Measurements from ENCODE around the gene NHERF2.
A peak's percentile ranks its signal among the peaks of the same experiment; 100 is the strongest.

NHERF2 gene

GRCh38 chr16:2042171-2042985 lies 15.7 kb downstream of the NHERF2 start:
- DNase-seq, result no peak

- DNase-seq, result no peak
Measured at GRCh38 chr16:2042986-2043666, 16.4 kb downstream of the NHERF2 start.

DNA sequence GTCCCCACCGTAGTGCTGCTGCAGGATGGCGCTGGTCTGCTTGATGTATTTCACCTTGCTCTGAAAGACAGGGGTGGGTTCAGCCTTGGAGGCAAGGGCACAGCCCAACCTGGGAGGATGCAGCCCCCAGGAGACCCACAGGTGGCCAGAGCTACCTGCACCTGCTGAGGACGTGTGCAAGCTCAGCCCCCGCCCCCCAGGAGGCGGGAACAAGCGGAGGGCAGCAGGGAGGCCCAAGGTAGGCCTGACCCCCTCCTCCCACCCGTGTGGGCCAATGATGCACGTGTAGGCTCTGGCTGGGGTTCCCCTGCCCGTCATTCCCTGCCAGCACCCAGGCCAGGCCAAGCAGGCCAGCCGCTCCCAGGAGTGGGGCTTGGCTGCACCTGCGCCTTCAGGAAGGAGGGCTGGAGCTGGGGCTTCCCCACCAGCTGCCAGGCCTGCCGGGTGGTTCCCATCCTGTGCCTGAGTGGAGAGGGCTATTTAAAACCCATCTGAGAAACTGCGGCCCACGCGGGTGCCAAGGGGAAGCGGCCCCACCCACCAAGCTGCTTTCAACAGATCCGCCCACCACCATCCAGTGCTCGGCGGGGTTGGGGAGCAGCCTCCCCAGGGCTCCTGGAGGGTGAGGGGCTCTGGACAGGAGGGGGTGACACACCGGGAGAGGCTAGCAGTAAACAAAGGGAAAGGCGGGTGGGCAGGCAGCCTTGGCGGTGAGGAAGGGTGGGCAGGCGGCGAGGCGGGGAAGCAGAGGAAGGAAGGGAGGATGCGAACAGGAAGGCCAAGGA lies 17.2 kb downstream of the NHERF2 start:
- DNase-seq, result no peak

- DNase-seq, result no peak
Measured at GRCh38 chr16:2044541-2044940, 17.8 kb downstream of the NHERF2 start.

DNA sequence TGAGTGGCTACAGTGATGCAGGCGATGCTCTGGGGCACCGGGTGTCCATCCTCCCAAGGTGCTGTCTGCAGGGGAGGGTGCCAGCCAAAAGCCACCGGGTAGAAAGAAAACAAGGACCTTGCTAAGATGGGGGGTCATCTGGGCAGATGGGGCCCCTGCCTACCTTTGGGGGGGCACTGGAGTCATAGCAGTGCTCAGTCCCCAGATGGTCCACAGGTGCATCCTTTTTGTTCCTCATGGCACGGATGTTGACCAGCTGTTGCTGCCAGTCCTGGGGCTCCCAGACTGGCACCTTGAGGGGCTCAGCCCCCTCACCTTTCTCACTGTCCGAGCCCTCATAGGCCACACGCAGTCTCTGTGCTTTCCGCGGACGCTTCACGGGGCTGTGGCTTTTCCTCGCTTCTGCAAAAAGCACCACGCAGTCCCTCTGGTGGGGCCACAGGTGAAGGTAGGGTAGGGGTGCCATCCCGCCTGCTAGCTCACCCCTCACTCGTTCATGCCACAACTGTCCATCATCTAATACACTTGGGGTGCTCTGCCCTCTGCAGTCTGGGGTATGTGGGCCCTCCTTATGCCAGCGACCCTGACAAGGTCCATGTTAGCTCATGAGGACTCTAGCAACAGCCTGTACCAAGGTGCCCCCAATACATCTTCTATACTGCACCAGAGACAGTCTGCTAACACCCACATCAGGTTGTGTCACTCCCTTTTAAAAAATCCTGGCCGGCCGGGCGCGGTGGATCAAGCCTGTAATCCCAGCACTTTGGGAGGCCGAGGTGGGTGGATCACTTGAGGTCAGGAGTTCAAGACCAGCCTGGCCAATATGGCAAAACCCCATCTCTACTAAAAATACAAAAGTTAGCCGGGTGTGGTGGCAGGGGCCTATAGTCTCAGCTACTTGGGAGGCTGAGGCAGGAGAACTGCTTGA lies 19.5 kb downstream of the NHERF2 start:
- no peak for DNase-seq

GRCh38 chr16:2046893-2047329 lies 20.2 kb downstream of the NHERF2 start:
- no peak for DNase-seq

DNA sequence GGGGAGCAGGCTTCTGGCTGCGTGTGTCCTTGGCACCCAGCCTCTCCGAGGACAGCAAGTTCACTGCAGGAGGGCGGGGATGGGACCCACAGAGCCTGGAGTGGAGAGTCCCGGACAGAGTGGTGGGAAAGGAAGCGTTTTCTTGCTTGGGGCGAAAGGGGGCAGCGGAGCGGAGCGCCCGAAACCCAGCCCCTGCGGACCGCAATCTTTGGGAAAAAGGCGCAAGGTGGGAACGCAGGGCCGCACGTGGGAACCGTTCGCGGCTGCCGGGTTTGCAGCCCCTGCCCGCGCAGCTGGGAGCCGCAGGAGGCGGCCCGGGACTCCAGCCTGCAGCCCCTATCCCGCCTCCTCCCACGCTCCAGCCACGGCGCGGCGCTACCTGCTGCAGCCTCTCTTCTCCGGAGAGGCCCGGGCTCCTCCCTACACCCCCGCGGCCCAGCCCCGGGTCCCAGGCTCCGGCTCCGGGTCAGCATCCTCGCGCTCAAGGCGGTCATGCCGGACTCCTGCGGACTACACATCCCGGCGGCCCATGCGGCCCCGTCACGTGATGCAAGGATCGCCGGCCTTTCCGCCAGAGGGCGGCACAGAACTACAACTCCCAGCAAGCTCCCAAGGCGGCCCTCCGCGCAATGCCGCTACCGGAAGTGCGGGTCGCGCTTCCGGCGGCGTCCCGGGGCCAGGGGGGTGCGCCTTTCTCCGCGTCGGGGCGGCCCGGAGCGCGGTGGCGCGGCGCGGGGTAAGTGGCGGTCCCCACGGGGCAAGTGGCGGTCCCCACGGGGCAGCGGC lies 20.8 kb downstream of the NHERF2 start, which contains the start of the genes NTHL1 and TSC2:
TSS of gene NTHL1 (minus strand) at position 505 of the 786 bp plus-strand sequence. CDS start at position 494, 11 bp downstream.
TSS of gene TSC2 (plus strand) at position 656 of the 786 bp plus-strand sequence. CDS start 631 bp downstream, outside the sequence.
- peak; percentile 98 for DNase-seq

GRCh38 chr16:2048116-2048543 lies 21.4 kb downstream of the NHERF2 start:
- DNase-seq, result no peak

DNA sequence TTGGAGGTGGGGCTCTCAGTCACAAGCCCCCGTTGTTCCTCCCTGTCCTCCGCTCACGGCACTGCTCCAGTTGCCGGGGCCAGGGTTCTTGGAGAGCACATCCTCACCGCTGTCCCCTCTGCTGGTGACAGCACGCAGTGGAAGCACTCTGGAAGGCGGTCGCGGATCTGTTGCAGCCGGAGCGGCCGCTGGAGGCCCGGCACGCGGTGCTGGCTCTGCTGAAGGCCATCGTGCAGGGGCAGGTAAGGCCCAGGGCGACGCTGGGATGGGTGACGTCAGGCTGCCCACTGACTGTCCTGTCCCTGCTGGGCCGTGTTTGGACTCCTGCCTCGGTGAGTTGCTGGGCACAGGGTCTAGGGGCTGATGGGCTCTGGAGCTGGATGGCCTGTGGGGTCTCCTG lies 26.5 kb downstream of the NHERF2 start:
- no peak for DNase-seq

DNA sequence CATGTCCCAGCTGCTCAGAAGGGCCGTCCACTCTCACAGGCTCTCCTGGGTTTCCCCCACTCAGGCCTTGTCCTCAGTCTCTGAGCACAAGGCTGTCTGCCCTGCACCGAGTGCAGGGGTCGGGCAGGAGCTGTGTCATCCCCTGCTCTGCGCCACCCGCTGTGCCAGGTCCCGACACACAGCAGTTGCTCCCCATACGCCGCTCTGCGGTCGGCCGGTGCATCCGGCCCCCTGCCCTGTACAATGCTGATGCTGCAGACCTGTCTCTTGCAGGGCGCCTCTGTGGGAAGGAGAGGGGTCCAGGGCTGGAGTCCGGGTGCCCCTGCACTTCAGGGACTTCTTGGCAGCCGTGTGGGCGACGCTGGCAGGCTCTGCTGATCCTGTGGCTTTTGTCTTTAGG lies 27.2 kb downstream of the NHERF2 start:
- DNase-seq, result no peak

DNA sequence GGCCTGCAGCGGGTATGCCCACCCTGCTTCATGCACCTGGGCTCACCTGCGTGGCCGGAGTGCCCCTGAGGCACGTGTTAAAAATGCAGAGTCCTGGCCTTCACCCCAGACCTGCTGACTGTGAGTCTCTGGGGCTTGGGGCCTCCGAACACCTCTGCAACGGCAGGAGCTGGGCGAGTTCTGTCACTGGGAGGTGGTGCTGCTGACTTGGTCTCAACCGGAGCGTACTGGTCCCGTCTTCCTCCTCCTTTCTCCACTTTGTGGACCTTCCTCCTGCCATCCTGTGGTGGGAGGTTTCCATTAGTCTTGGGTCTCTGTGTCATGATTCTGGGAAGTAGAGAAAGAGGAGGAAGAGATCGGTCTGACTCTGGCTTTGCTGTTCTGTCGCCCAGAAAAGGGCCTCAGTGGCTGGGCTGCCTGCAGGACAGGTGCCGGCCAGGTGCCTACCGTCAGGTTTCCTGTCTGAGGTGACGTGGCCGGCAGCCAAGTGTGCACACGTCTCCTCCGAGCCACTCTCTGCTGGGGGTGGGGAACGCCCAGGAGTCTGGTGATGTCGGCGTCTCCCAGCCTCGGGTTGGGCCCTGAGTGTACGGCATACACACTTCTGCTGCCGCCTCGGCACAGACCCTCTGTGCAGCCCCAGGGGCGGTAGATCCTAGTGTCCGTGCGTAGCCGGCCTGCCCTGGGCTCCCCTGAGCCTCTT lies 28.0 kb downstream of the NHERF2 start:
- DNase-seq, result no peak

DNA sequence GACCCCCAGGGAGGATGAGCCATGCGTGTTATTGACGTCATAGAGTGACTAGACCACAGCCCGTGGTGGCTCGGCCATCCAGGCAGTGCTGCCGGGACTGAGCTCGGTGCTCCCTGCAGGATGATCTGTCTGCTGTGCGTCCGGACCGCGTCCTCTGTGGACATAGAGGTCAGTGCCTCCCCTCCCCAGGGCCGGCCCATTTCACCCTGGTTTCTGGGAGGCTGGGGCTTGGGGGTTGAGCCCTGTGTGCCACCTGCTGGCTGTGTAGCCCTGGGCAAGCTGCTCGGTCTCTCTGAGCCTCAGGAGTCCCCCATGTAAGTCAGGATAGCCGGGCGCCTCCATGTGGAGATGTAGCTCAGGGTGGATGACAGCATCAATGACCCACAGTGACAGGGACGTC lies 29.4 kb downstream of the NHERF2 start:
- DNase-seq, result no peak

GRCh38 chr16:2056681-2057407 lies 30.1 kb downstream of the NHERF2 start:
- DNase-seq, result no peak

DNA sequence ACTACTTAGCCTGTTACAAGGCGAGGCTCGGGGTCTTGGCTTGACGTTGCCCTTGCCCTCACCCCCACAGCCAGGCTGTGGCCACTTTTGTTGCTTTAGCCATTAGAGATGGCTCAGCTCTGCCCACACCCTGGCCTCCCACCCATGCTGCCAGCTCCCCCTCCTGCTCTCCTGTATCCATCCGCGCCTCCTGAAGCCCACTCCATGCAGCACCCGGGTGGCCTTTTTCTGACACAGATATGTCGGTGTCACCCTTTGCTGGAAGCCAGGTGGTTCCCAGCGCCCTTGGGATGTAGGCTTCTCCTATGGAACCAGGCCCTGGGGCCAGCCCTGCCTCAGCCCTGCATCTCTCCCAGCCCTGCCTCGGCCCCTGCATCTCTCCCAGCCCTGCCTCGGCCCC lies 30.7 kb downstream of the NHERF2 start:
- no peak for DNase-seq

DNA sequence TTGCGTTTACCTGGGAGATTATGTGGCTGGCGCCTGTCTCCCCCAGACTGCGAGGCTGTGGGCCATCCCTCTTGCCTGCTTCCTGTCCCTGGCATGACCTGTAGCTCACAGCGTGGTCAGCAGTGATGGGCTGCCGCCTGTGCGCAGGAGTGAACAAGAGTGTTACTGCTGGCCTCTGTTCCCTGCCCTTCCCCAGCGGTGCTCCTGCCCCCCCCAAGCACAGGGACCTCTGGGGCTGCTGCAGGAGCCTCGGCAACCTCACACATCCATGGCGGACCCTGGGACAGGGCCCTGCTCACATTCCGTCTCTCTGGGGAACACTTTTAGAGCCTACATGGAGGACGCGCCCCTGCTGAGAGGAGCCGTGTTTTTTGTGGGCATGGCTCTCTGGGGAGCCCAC lies 31.7 kb downstream of the NHERF2 start:
- DNase-seq, result no peak

- no peak for DNase-seq
Measured at GRCh38 chr16:2058872-2059271, 32.2 kb downstream of the NHERF2 start.

GRCh38 chr16:2060346-2060745 lies 33.6 kb downstream of the NHERF2 start:
- no peak for DNase-seq

DNA sequence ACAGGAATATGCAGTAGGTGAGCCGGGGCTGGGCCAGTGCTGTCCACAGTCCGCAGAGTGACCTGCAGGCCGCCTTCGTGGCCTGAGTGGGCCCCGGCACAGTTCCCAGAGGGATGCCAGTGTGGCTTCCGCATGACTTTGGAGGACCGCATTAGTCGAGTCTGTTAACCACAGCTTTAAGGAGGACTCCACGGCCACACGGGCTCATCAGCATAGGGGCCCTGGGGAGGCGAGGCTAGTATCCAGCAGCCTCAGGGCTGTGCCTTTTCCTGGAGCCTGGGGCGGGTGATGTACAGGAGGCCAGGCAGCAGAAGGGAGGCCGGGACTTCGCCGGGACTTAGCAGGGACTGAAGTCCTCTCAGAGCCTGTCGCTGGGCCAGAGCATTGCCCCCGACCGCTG lies 34.3 kb downstream of the NHERF2 start:
- DNase-seq, result no peak

- no peak for DNase-seq
Measured at GRCh38 chr16:2061526-2061925, 34.8 kb downstream of the NHERF2 start.

DNA sequence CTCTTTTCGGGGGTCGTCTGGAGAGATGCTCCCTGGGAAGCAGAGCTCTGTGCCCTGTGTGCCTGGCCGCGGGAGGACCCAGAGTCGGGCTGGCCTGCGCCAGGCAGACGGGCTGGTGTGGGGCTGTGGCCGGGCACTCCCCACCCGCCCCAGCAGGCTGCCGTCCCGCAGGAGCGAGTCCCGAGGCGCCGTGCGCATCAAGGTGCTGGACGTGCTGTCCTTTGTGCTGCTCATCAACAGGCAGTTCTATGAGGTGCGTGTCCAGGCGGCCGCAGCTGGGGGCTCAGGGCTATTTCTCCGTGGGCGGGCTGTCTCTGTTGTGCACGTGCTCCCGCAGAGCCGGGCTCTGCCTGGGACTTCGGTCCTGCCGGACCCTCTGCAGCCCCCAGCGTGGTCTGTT lies 36.1 kb downstream of the NHERF2 start:
- DNase-seq, result no peak

Measured in activated CD4-positive, alpha-beta T cell treated with anti-CD3 and anti-CD28 coated beads, Interleukin-10, Interleukin-2, amounts not matched to agents 100 ng/mL and 50 ng/mL, durations not matched to agents 16 hours and 8 hours (primary cell).